ENCODE results near the gene ASXL1.

The ASXL1 gene

GRCh38 chr20:32474009-32474716 lies 116.0 kb downstream of the ASXL1 start:
- H3K9ac ChIP-seq = no peak overlapping the region
- no peak overlapping the region for H3K4me3 ChIP-seq (ENCODE audit: low read depth, low read length)
- H3K4me2 ChIP-seq (ENCODE audit: low read length) = peak overlapping the region; percentile 53
- peaks cover 59% of the 10 kb centered on the region for H3K79me2 ChIP-seq
- H3K27ac ChIP-seq = peak overlapping the region; percentile 76
- H2AFZ ChIP-seq = no peak overlapping the region
- peaks cover 23% of the 10 kb centered on the region for H3K4me1 ChIP-seq
- H3K27me3 ChIP-seq (ENCODE audit: control insufficient read depth, insufficient read depth, low read length) = no peaks in the 10 kb centered on the region
- H3K9me3 ChIP-seq (ENCODE audit: control insufficient read depth, low read length) = no peaks in the 10 kb centered on the region
- no peak for TF ChIP-seq CTCF (IDR thresholded peaks at IDR 0.05)
- H3K36me3 ChIP-seq (ENCODE audit: control insufficient read depth, insufficient read depth, low read length) = no peaks in the 10 kb centered on the region

DNA sequence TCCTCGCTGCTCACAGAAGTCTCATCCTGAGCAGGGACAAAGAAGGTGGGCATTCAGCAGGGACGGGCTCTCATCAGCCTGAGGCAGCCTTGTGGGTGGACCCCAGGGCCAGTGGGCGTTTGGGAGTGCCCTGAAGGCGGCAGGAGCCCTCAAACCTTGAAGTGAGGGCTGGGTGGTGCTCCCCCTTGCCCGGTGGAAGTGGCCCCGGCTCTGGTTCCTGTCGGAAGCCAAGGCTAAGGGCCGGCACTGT lies 116.5 kb downstream of the ASXL1 start:
- no peak overlapping the region for H3K9ac ChIP-seq
- peaks cover 60% of the 10 kb centered on the region for H3K79me2 ChIP-seq
- H3K9me3 ChIP-seq (ENCODE audit: control insufficient read depth, low read length) = no peaks in the 10 kb centered on the region
- no peak overlapping the region for H3K4me3 ChIP-seq (ENCODE audit: low read depth, low read length)
- TF ChIP-seq CTCF (IDR thresholded peaks at IDR 0.05) = no peak
- peak overlapping the region; percentile 76 for H3K27ac ChIP-seq
- peak overlapping the region; percentile 53 for H3K4me2 ChIP-seq (ENCODE audit: low read length)
- H3K36me3 ChIP-seq (ENCODE audit: control insufficient read depth, insufficient read depth, low read length) = no peaks in the 10 kb centered on the region
- H3K27me3 ChIP-seq (ENCODE audit: control insufficient read depth, insufficient read depth, low read length) = no peaks in the 10 kb centered on the region
- H2AFZ ChIP-seq = peak overlapping the region; percentile 80
- H3K4me1 ChIP-seq = peaks cover 23% of the 10 kb centered on the region

DNA sequence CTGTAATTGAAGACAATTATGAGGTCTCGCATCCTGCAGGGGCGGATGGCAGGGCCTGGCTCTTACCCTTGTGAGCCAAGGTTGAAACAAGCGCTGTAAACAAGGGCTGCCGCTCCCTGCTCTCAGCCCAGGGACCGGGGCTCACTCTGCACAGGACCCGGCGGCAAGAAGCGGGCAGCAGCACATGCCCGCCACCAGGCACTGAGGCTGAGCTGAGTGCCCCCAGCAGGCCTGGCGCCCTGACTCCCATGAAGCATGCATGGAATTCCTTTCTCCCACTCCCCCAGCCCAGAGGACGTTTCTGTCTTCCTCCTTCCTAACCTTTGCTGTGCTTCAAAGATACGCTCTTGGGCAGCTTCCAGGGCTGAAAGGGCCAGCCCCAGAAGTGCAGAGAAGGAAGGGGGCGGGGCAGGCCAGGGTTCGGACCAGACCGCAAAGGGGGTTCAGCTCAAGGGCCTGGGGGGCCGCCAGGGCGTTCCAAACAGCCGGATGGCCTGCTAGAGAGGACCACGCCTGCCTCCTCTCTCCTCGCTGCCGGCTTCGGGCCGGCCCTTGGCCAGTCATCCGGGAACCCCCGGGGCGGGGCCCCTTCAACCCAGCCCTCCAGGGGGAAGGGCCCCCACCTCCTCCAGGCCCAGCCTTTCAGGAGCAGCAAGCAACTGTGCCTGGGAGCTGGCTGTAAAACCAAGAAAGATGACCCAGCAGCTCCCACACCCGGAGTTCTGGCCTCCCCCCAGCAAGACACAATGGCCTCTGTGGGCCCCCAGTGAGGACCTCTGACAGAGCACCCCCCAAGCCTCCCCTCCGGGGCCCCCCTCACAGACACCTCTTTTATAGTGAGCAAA lies 117.1 kb downstream of the ASXL1 start:
- Histone ChIP-seq H3K9ac (no peak overlapping the region), H3K27ac (peak overlapping the region; percentile 76), H3K9me3 (ENCODE audit: control insufficient read depth, low read length) (no peaks in the 10 kb centered on the region), H3K79me2 (peaks cover 62% of the 10 kb centered on the region), H3K36me3 (ENCODE audit: control insufficient read depth, insufficient read depth, low read length) (no peaks in the 10 kb centered on the region), H3K4me3 (ENCODE audit: low read depth, low read length) (peak overlapping the region; percentile 5), H3K4me1 (peaks cover 27% of the 10 kb centered on the region), H3K27me3 (ENCODE audit: control insufficient read depth, insufficient read depth, low read length) (no peaks in the 10 kb centered on the region), H2AFZ (peak overlapping the region; percentile 80), H3K4me2 (ENCODE audit: low read length) (peak overlapping the region; percentile 53)
- no peak for TF ChIP-seq CTCF (IDR thresholded peaks at IDR 0.05)

DNA sequence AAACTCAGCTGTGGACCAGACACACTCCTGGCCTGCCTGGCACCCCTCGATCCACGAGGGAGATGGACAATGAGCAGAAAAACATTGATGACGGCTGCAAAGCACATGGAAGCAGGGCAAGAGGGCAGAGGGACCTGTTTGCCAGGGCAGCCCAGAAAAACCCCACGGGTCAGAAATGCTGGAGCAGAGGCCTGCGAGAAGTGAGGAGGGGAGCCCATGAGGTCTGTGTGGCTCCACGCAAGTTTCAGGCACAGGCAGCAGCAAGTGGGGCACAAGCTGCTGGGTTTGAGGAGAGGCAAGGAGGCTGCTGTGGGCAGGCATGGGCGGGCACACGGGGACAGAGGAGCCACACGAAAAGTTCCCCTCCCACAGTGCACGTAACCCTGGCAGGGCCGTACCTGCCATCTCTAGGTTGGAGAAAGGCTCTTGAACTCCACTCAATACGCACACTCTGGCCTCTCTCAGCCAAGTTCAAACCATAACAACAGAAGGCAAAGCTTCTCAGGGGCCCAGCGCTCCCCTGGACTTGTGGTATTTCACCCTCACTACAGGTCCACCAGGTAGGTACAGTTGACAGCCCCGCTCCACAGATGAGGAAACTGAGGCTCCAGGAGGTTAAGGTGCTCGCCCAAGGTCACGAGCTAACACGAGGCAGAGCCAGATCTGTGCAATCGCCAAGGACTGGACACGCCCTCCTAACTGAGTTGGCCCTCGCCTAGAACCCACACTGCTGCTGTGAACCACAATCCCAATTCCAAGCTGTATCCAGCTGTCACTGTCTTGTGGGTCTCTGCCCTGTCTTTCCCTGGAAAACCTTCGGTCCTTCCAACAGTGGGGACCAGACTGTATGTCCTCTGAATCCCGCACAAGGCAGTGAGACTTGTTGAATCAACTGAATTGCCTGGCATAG lies 118.8 kb downstream of the ASXL1 start:
- Histone ChIP-seq H3K27me3 (ENCODE audit: control insufficient read depth, insufficient read depth, low read length) (no peaks in the 10 kb centered on the region), H3K4me2 (ENCODE audit: low read length) (no peak overlapping the region), H3K9ac (no peak overlapping the region), H3K36me3 (ENCODE audit: control insufficient read depth, insufficient read depth, low read length) (no peaks in the 10 kb centered on the region), H2AFZ (no peak overlapping the region), H3K4me1 (peaks cover 39% of the 10 kb centered on the region), H3K4me3 (ENCODE audit: low read depth, low read length) (no peak overlapping the region), H3K79me2 (peaks cover 56% of the 10 kb centered on the region), H3K9me3 (ENCODE audit: control insufficient read depth, low read length) (no peaks in the 10 kb centered on the region), H3K27ac (no peak overlapping the region)
- TF ChIP-seq CTCF (IDR thresholded peaks at IDR 0.05) = no peak

Measured in parathyroid adenoma (tissue), 2 donors.